K562 (cell line): ENCODE measurements around the gene NEB. TPM values are rescaled to one million over a fixed set of nuclear protein-coding genes. Genes with fewer than 3 reads are reported as not detected.

Source experiments
- ARHGAP35 ChIP-seq: fragments of 450-650 bp; IDR thresholded peaks from 2 replicates; pipeline ENCODE4 v1.6.1; 2018; ENCODE audit not compliant: partially characterized antibody
- CCAR2 ChIP-seq: fragments of 200-400 bp; formaldehyde crosslinking; IDR thresholded peaks from 2 replicates; pipeline ENCODE4 v1.6.1; 2017; ENCODE audit warnings: mild to moderate bottlenecking, low read depth, low read length
- HDAC8 ChIP-seq: fragments of 450-650 bp; IDR thresholded peaks from 2 replicates; pipeline ENCODE4 v1.6.1; 2016; ENCODE audit warnings: mild to moderate bottlenecking, missing genetic modification characterization, moderate library complexity, missing compliant biosample characterization
- HLTF ChIP-seq: fragments of 450-650 bp; IDR thresholded peaks from 2 replicates; pipeline ENCODE4 v1.6.1; 2016
- L3MBTL2 ChIP-seq: fragments of 450-650 bp; IDR thresholded peaks from 2 replicates; pipeline ENCODE4 v1.6.1; 2016; ENCODE audit warnings: mild to moderate bottlenecking, moderate library complexity
- MYC ChIP-seq, 2 experiments: fragments of 250-450 bp in 1 of 2; sonication (Bioruptor Pico) in 1 of 2; IDR thresholded peaks; 2 replicates each; pipeline versions ENCODE4 v1.5.1 to v1.6.1; 2012 to 2021; ENCODE audit warnings: low read depth in 2 of 2, borderline replicate concordance in 1 of 2, improper control_type of control experiment in 1 of 2, low read length in 1 of 2, mild to moderate bottlenecking in 1 of 2, moderate library complexity in 1 of 2
- NFXL1 ChIP-seq: fragments of 450-650 bp; formaldehyde crosslinking; IDR thresholded peaks from 2 replicates; pipeline ENCODE4 v1.4.0; 2021; ENCODE audit warnings: mild to moderate bottlenecking
- PHTF2 ChIP-seq: fragments of 250-450 bp; sonication (Bioruptor Pico); IDR thresholded peaks from 2 replicates; pipeline ENCODE4 v1.5.0; 2021; ENCODE audit warnings: mild to moderate bottlenecking
- RAD21 ChIP-seq, 2 experiments: fragments of 250-450 bp in 1 of 2; fragments of 450-650 bp in 1 of 2; sonication (Bioruptor Pico) in 1 of 2; formaldehyde crosslinking in 1 of 2; IDR thresholded peaks in 1 of 2; conservative IDR thresholded peaks in 1 of 2; 2 replicates each; pipeline versions ENCODE4 v1.4.0 to v1.8.0; 2020 to 2022; ENCODE audit warnings: mild to moderate bottlenecking in 2 of 2, moderate library complexity in 1 of 2
- RB1 ChIP-seq: fragments of 450-650 bp; IDR thresholded peaks from 2 replicates; pipeline ENCODE4 v1.6.1; 2017; ENCODE audit warnings: low read depth, mild to moderate bottlenecking
- RBBP5 ChIP-seq: fragments of 200-600 bp; sonication (generic); IDR thresholded peaks from 2 replicates; pipeline ENCODE4 v1.6.1; 2012; ENCODE audit warnings: borderline replicate concordance, mild to moderate bottlenecking, low read length, control low read depth, inconsistent platforms; ENCODE audit not compliant: insufficient read depth, poor library complexity, severe bottlenecking
- SMARCB1 ChIP-seq: IDR thresholded peaks from 2 replicates; pipeline ENCODE4 v1.6.1; 2011; ENCODE audit warnings: improper control_type of control experiment, low read depth; ENCODE audit not compliant: insufficient read length
- polyA plus RNA-seq, 8 experiments: library from polyadenylated mRNA; depleted of rRNA in 4 of 8; stranded (reverse) in 5 of 8; unstranded in 3 of 8; fragments of >200 nt; fragmentation: Nextera tagmentation in 2 of 8; fragmentation: Illumina TruSeq in 1 of 8; extraction: Ambion mirVana in 2 of 8; extraction: Trizol in 1 of 8; gene quantifications; 2 replicates each; pipeline versions ENCODE4 v1.2.1 to v1.2.3, GENCODE V29; 2011 to 2014; ENCODE audit warnings: inconsistent platforms in 1 of 8, missing spikeins in 1 of 8
- total RNA-seq, 7 experiments: library from RNA; depleted of rRNA in 6 of 7; stranded (reverse); fragments of >200 nt in 6 of 7; fragmentation: Illumina TruSeq in 2 of 7; extraction: Trizol in 2 of 7; gene quantifications; 2 replicates each; pipeline versions ENCODE4 v1.2.1 to v1.2.3, GENCODE V29; 2011 to 2021; ENCODE audit warnings: low replicate concordance in 1 of 7
- TF ChIP-seq, protein P1 (sequence below), 2 experiments: fragments of 450-650 bp; formaldehyde crosslinking in 1 of 2; IDR thresholded peaks; 2 replicates each; pipeline versions ENCODE4 v1.4.0 to v1.6.1; 2014 to 2020; ENCODE audit warnings: mild to moderate bottlenecking in 2 of 2, borderline replicate concordance in 1 of 2, low read depth in 1 of 2
- TF ChIP-seq, protein P2 (sequence below): sonication (generic); formaldehyde crosslinking; IDR thresholded peaks from 2 replicates; pipeline ENCODE4 v1.8.0; 2022; ENCODE audit warnings: mild to moderate bottlenecking, missing genetic modification reagents
- TF ChIP-seq, protein P3 (sequence below): fragments of 150-350 bp; conservative IDR thresholded peaks from 2 replicates; pipeline ENCODE4 v1.6.1; 2014; ENCODE audit warnings: low read length

Gene NEB
- total and polyA plus RNA-seq, 9 of the 15 experiments (the other 6 are each of a cell fraction or from before 2014, with no cell fraction given) = 1.7 to 3.8 (median 2.9) TPM

DNA sequence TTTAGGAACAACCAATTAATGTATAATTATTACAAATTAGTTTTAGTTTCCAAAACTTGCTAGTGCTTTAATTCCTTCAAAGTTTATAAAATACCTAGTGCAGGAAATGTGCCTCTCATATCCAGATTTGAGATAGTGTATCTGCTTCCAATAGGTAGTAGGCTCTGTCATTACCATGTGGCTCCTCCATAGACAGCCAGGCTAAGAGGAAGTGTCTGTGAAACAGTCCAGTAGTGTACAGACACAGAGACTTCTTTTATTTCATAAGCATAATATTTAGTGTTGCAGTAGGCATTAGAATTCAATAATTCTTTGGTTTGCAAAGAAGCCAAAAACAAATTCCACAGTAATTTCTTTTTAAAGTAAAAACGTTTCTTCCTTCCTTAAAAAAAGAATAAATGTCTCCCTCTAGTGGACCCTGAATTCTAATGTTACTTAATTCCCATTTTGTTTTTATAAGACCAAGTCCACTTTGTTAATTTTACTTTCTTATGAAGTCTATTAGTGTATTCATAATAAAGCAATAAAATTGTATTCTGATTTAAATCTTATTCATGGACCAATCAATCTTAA is 101.2 kb downstream of the NEB start (continued):
- TF ChIP-seq, protein P1, sequence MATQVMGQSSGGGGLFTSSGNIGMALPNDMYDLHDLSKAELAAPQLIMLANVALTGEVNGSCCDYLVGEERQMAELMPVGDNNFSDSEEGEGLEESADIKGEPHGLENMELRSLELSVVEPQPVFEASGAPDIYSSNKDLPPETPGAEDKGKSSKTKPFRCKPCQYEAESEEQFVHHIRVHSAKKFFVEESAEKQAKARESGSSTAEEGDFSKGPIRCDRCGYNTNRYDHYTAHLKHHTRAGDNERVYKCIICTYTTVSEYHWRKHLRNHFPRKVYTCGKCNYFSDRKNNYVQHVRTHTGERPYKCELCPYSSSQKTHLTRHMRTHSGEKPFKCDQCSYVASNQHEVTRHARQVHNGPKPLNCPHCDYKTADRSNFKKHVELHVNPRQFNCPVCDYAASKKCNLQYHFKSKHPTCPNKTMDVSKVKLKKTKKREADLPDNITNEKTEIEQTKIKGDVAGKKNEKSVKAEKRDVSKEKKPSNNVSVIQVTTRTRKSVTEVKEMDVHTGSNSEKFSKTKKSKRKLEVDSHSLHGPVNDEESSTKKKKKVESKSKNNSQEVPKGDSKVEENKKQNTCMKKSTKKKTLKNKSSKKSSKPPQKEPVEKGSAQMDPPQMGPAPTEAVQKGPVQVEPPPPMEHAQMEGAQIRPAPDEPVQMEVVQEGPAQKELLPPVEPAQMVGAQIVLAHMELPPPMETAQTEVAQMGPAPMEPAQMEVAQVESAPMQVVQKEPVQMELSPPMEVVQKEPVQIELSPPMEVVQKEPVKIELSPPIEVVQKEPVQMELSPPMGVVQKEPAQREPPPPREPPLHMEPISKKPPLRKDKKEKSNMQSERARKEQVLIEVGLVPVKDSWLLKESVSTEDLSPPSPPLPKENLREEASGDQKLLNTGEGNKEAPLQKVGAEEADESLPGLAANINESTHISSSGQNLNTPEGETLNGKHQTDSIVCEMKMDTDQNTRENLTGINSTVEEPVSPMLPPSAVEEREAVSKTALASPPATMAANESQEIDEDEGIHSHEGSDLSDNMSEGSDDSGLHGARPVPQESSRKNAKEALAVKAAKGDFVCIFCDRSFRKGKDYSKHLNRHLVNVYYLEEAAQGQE (IDR thresholded peaks at IDR 0.05; ENCODE audit: borderline replicate concordance) = peak; percentile 18; the same call in 1 of the 2 replicates
- TF ChIP-seq, protein P1 (CRISPR knock-in tag; IDR thresholded peaks at IDR 0.05; ENCODE audit: low read depth) = no peak
- TF ChIP-seq MYC (IDR thresholded peaks at IDR 0.05; ENCODE audit: low read depth, low read length) = 0 out of 2 replicates have a peak, but pooled peaks have one; percentile 42
- no peak for TF ChIP-seq MYC (CRISPR knock-in tag; IDR thresholded peaks at IDR 0.05; ENCODE audit: borderline replicate concordance, low read depth)
- no peak for TF ChIP-seq SMARCB1
- TF ChIP-seq, protein P2, sequence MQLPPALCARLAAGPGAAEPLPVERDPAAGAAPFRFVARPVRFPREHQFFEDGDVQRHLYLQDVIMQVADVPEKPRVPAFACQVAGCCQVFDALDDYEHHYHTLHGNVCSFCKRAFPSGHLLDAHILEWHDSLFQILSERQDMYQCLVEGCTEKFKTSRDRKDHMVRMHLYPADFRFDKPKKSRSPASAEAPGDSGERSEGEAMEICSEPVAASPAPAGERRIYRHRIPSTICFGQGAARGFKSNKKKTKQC (CRISPR knock-in tag) = no peak
- peak; percentile 35 to 67; a peak in 3 of 4 replicates for TF ChIP-seq RAD21 (CRISPR knock-in tag; conservative IDR thresholded peaks at IDR 0.05 in 1 of 2, IDR thresholded peaks at IDR 0.05 in 1 of 2)
- TF ChIP-seq RBBP5 = no peak
- no peak for TF ChIP-seq ARHGAP35
- no peak for TF ChIP-seq HDAC8 (tag)
- TF ChIP-seq L3MBTL2 = 0 out of 2 replicates have a peak, but pooled peaks have one; percentile 34
- TF ChIP-seq NFXL1 = no peak
- TF ChIP-seq PHTF2 (CRISPR knock-in tag) = no peak
- no peak for TF ChIP-seq RB1
- TF ChIP-seq CCAR2 = no peak
- TF ChIP-seq, protein P3, sequence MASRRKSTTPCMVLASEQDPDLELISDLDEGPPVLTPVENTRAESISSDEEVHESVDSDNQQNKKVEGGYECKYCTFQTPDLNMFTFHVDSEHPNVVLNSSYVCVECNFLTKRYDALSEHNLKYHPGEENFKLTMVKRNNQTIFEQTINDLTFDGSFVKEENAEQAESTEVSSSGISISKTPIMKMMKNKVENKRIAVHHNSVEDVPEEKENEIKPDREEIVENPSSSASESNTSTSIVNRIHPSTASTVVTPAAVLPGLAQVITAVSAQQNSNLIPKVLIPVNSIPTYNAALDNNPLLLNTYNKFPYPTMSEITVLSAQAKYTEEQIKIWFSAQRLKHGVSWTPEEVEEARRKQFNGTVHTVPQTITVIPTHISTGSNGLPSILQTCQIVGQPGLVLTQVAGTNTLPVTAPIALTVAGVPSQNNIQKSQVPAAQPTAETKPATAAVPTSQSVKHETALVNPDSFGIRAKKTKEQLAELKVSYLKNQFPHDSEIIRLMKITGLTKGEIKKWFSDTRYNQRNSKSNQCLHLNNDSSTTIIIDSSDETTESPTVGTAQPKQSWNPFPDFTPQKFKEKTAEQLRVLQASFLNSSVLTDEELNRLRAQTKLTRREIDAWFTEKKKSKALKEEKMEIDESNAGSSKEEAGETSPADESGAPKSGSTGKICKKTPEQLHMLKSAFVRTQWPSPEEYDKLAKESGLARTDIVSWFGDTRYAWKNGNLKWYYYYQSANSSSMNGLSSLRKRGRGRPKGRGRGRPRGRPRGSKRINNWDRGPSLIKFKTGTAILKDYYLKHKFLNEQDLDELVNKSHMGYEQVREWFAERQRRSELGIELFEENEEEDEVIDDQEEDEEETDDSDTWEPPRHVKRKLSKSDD = no peak
- TF ChIP-seq HLTF = no peak
